Myocyte (in vitro differentiated cells): ENCODE results near the gene RHBDD2. TPM values are rescaled to one million over a fixed set of nuclear protein-coding genes. Genes with fewer than 3 reads are reported as not detected.
"Not testable (repeated sequence)": the region's sequence is repeated elsewhere in the genome, so short reads cannot be mapped to it uniquely, and the experiment has no call there.

Experiments
- DNase-seq: peaks from one replicate; pipeline ENCODE4 v3.0.0-alpha.2; 2012; ENCODE audit warnings: low read depth
- polyA plus RNA-seq: library from polyadenylated mRNA; unstranded; fragments of >200 nt; gene quantifications from one replicate; pipeline ENCODE4 v1.2.1, GENCODE V29; 2012; ENCODE audit warnings: missing spikeins
- total RNA-seq: library from RNA; depleted of rRNA; stranded (reverse); fragments of >200 nt; gene quantifications from 2 replicates; pipeline ENCODE4 v1.2.3, GENCODE V29; 2014

Gene RHBDD2
- 83.4 and 107 TPM in 2 replicates for total RNA-seq
- 113 TPM for polyA plus RNA-seq

GRCh38 chr7:75878769-75879611, at the start of gene RHBDD2:
Gene RHBDD2, plus strand, starts transcription at chr7:75879034. Its CDS starts 49 bp downstream, at chr7:75879083.
- peak; percentile 98 for DNase-seq

DNA sequence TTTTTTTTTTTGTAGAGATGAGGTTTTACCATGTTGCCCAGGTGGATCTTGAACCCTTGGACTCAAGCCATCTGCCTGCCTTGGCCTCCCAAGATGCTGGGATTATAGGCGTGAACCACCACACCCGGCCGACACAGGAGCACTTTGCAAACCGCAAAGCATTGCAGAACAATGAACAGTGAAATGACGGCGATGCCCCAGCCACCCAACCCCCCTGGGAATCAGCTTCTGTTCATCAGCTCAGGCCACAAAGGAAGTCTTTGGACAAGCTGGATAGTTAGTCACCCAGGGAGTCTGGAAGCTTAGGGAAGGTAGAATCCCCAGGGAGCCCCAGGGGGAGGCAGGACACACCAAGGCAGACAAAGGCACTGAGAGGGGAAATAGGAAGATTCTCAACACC, 49.2 kb upstream of the RHBDD2 start:
- DNase-seq = peak; percentile 40

GRCh38 chr7:75830978-75831377, 47.9 kb upstream of the RHBDD2 start:
- no peak for DNase-seq

DNA sequence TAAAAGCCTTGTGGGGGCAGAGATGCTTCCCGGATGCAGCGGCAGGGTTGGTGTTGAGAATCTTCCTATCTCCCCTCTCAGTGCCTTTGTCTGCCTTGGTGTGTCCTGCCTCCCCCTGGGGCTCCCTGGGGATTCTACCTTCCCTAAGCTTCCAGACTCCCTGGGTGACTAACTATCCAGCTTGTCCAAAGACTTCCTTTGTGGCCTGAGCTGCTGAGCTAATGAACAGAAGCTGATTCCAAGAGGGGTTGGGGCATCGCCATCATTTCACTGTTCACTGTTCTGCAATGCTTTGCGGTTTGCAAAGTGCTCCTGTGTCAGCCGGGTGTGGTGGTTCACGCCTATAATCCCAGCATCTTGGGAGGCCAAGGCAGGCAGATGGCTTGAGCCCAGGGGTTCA, 45.2 kb upstream of the RHBDD2 start:
- DNase-seq = not testable (repeated sequence)

DNA sequence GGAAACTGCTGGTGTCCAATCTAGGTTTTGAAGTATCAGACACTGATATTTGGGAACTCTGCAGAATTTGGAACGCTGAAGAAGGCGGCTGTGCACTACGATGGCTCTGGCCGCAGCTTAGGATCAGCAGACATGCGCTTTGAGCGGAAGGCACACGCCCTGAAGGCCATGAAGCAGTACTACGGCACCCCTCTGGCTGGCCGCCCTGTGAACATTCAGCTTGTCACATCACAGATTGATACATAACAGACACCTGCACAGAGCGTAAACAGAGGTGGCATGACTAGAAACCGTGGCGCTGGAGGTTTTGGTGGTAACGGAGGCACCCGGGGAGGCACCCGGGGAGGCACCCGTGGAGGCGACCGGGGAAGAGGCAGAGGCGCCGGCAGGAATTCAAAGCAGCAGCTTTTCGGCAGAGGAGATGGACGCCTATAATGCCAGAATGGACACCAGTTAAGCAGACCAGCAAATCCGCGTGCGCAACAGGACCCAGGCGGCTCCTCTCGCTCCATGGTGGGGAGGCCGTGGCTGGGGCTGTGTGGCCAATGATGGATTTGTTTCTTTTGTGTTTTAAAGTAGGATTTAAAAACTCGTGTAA, 43.0 kb upstream of the RHBDD2 start:
- DNase-seq = no peak

DNA sequence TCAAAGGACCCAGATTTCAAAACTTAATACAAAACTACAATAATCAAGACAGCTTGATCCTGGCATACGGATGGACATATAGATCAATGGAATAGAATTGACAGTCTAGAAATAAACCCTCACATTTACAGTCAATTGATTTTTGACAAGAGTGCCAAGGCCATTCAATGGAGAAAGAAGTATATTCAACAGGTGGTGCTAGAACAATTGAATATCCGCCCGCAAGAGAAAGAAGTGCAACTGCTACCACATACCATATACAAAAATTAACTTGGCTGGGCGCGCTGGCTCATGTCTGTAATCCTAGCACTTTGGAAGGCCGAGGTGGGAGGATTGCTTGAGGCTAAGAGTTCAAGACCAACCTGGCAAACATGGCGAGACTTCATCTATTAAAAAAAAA, 42.0 kb upstream of the RHBDD2 start:
- DNase-seq = no peak

DNA sequence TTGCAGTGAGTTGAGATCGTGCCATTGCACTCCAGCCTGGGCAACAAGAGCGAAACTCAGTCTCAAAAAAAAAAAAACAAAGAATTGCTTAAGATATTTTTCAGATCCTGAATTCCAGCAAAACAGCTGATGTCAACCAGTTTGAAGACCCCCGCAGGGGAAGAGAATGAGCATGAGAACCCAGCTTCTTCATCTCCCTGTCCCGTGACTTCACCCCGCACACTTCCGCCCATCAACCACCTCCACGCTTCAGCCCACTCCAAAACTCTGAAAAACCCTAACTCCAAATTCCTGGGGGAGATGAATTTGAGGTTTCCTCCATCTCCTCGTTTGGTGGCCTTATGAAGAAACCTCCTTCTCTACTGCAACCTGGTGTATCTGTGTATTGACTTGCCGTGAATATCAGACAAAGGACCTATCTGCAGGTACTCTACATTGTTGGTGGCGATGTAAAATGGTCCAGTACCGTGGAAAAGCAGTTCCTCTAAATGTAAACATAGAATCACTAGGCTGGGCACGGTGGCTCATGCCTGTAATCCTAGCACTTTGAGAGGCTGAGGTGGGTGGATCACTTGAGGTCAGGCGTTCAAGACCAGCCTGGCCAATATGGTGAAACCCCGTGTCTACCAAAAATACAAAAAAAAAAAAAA, 40.4 kb upstream of the RHBDD2 start:
- DNase-seq = not testable (repeated sequence)

DNA sequence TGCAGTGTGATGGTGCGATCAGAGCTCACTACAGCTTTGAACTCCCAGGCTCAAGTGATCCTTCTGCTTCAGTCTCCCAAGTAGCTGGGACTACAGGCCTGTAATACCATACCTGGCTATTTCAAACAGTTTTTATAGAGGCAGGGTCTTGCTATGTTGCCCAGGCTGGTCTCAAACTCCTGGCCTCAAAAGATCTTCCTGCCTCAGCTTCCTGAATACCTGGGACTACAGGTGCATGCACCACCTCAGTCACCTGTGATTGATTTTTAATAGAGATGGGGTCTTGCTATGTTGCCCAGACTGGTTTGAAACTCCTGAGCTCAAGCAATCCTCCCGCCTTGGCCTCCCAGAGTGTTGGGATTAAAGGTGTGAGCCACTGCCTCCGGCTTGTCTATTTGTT, 38.8 kb upstream of the RHBDD2 start:
- no peak for DNase-seq

DNA sequence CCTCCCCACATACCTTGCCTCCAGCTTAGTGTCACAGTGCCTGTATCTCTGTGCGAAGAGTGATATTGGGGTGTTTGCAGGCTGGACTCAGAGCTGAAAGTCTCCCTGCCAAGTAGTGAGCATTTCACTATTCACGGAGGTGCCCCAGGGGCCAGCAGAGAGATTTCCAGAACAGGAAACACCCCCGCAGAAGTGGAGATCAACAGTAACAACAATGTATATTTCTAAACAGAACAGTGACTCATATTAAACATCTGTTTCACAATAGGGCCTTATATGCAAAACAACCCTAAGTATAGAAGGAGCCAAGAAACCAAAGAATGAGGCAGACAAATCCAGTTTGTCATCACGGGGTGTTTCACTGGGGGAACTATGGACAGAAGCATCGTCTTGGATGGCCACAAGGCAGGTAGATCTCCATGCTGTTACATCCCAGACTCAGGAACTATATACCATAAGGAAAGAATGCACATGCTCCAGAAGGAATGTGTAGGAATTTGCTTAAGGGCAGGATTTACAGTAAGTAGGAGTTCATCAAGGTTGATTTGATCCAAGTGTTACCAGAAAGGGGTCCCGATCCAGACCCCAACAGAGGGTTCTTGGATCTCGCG, 35.9 kb upstream of the RHBDD2 start:
- no peak for DNase-seq

DNA sequence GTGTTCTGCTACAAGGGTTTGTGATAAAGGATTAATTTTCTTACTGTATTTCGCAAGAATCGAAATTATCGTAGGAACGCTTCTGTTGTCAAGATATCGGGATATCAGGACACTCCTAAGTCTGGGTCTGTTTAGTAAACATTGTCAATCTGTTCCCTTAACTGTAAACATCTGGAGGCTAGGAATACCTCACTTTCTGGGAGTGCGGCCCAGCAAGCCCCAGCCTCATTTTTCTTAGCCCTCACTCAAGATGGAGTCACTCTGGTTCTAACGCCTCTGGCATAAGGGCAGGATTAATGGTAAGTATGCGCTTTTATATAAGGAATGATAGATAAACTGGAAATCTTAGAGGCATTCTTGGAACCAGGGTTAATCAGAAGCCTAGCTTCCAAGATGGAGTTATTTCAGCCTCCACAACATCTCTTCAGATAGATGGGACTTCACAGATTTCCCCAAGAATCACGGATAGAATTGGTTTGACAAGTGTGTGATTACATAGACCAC, 35.2 kb upstream of the RHBDD2 start:
- no peak for DNase-seq

DNA sequence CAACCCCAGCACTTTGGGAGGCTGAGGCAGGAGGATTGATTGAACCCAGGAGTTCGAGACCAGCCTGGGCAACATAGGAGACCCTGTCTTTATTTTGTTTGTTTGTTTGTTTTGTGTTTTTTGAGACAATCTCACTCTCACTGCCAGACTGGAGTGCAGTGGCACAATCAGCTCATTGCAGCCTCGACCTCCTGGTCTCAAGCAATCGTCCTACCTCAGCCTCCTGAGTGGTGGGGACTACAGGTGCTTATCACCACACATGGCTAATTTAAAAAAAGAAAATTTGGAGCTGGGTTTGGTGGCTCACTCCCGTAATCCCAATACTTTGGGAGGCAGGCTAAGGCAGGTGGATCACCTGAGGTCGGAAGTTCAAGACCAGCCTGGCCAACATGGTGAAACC, 34.7 kb upstream of the RHBDD2 start:
- DNase-seq = no peak

DNA sequence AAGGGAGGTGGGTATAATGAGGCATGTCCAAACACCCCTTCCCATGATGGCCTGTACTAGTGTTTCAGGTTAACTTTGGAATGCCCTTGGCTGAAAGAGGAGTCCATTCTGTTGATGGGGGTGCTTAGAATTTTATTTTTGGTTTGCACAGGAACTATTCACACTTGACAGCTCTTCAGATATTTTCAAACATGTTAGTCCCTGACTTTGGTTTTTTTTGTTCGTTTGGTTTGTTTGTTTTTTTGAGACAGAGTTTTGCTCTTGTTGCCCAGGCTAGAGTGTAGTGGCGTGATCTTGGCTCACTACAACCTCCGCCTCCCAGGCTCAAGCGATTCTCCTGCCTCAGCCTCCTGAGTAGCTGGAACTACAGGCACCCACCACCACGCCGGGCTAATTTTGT, 33.7 kb upstream of the RHBDD2 start:
- not testable (repeated sequence) for DNase-seq

- no peak for DNase-seq
These were observed 31.1 kb upstream of the RHBDD2 start for GRCh38 chr7:75847707-75848106.

DNA sequence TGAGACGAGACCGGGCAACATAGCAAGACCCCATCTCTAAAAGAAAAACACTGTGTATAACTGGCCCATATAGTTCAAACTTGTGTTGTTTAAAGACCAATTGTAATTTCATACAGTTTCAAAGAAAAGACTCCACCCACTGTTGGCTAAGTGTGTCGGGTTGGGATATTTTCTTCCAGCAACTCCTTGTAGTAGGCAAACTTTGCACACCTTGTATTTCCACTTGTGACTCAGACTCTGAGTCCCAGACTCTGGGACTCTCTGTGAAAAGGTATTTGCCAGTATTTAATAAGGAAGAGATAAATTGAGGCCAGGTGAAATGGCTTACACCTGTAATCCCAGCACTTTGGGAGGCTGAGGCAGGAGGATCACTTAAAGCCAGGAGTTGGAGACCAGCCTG, 29.3 kb upstream of the RHBDD2 start:
- DNase-seq = no peak

DNA sequence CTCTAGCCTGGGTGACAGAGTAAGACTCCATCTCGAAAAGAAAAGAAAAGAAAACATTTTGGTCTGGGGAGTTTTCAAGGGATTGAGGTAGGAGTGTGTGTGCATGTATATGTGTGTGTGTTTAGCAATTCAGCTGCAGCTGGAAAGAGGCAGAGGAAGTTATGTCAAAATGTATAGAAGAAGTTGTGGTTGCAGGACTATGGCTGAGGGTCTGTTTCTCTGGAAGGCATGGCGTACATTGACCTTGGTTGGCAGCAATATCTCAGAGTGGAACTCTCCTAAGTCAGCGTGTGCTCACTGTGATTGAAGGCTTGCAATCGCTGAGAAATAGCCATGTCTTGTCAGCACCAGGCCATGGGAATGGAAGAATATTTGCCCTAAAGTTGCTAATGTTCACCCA, 28.6 kb upstream of the RHBDD2 start:
- DNase-seq = no peak

GRCh38 chr7:75854233-75854632, 24.6 kb upstream of the RHBDD2 start:
- DNase-seq = no peak

GRCh38 chr7:75854813-75855345, 24.0 kb upstream of the RHBDD2 start:
- not testable (repeated sequence) for DNase-seq

GRCh38 chr7:75856536-75856935, 22.3 kb upstream of the RHBDD2 start:
- DNase-seq = no peak

DNA sequence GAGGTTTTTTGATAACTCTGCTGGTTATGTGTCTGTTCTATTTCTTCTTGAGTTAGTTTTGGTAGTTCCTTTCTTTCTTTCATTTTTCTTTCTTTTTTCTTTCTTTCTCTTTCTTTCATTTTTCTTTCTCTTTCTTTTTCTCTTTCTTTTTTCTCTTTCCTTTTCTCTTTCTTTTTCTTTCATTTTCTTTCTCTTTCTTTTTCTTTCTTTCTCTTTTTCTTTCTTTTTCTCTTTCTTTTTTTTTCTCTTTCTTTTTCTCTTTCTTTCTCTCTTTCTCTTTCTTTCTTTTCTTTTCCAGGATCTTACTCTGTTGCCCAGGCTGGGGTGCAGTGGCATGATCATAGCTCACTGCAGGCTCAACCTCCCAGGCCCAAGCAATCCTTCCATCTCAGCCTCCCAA, 20.4 kb upstream of the RHBDD2 start:
- no peak for DNase-seq

GRCh38 chr7:75861636-75862035, 17.2 kb upstream of the RHBDD2 start:
- DNase-seq = peak; percentile 58

- DNase-seq = not testable (repeated sequence)
These were observed 14.6 kb upstream of the RHBDD2 start for GRCh38 chr7:75864251-75864650.
